Omental fat pad (tissue), 4 donors: ENCODE measurements around the gene RBBP7. TPM values are rescaled to one million over a fixed set of nuclear protein-coding genes. Genes with fewer than 3 reads are reported as not detected.

ENCODE experiments used
- ATAC-seq: fragments of 150-250 bp; one replicate; pipeline ENCODE4 v1.9.1; 2016; ENCODE audit warnings: mild to moderate bottlenecking, moderate library complexity; ENCODE audit not compliant: low FRiP score
- DNase-seq: peaks from one replicate; pipeline ENCODE4 v3.0.0-alpha.2; 2019; ENCODE audit warnings: low spot score
- total RNA-seq, 4 donors: library from RNA; depleted of rRNA; stranded (reverse); fragments of >200 nt; gene quantifications; one replicate each; pipeline ENCODE4 v1.1.0, GENCODE V29; 2016
- TF ChIP-seq, protein P1 (sequence below), 3 donors: fragments of 450-650 bp; IDR thresholded peaks; one replicate each; pipeline ENCODE4 v1.5.1; 2016 to 2017; ENCODE audit warnings: antibody characterized with exemption in 3 of 3, mild to moderate bottlenecking in 3 of 3, moderate library complexity in 2 of 3

The RBBP7 gene
- total RNA-seq, 4 donors from 2014 or later = 57.4 to 74.3 (median 70.9) TPM

DNA sequence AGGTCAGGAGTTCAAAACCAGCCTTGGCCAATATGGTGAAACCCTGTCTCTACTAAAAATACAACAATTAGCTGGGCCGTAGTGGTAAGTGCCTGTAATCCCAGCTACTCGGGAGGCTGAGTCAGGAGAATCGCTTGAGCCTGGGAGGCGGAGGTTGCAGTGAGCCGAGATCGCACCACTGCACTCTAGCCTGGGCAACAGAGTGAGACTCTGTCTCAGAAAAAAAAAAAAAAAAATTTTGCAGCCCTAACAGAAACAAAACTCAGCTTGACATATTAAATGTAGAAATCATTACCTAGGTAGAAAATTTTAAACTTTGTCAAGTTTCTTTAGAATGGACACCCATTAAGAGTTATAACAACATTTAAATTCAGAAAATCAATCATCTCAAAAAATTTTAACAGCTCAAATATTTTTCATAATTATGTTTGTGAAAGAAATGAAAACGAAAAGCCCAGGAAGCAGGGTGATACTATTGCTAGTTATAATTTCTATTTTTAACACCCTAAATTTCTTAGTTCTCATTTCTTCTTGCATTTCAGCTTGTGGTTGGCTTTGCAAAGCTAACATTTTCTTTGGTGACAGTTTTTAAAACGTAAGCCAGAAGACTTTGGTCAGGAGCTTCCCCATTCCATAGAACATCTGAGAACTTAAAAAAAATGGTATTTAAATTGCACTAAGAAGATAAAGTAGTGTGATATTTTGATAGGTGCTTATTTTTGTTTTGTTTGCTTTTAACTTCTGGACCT is 33.3 kb upstream of the RBBP7 start:
- ATAC-seq (no peak), DNase-seq (no peak)
- TF ChIP-seq, protein P1, sequence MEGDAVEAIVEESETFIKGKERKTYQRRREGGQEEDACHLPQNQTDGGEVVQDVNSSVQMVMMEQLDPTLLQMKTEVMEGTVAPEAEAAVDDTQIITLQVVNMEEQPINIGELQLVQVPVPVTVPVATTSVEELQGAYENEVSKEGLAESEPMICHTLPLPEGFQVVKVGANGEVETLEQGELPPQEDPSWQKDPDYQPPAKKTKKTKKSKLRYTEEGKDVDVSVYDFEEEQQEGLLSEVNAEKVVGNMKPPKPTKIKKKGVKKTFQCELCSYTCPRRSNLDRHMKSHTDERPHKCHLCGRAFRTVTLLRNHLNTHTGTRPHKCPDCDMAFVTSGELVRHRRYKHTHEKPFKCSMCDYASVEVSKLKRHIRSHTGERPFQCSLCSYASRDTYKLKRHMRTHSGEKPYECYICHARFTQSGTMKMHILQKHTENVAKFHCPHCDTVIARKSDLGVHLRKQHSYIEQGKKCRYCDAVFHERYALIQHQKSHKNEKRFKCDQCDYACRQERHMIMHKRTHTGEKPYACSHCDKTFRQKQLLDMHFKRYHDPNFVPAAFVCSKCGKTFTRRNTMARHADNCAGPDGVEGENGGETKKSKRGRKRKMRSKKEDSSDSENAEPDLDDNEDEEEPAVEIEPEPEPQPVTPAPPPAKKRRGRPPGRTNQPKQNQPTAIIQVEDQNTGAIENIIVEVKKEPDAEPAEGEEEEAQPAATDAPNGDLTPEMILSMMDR (IDR thresholded peaks at IDR 0.05) = no peak

DNA sequence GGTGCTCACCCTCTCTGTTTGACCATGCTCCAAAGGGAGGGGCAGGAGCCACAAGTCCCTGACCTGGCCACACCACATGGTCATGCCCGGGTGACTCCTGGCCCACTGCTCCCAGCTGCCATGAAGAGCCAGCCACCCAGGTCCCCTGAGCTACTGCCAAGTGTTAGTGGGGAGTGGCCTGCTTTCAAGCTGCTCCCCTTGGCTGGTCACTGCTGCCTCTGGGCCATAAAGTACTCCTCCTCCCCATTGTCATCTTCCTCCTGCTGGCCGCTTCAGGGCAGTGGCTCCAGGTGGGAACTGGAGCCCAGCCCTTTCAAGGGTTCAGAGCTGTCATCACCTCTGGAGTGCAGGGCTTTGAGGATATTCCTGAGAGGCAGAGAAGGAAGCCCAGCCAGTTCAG is 27.3 kb upstream of the RBBP7 start:
- no peak for ATAC-seq
- no peak for DNase-seq
- TF ChIP-seq, protein P1 (IDR thresholded peaks at IDR 0.05) = no peak

DNA sequence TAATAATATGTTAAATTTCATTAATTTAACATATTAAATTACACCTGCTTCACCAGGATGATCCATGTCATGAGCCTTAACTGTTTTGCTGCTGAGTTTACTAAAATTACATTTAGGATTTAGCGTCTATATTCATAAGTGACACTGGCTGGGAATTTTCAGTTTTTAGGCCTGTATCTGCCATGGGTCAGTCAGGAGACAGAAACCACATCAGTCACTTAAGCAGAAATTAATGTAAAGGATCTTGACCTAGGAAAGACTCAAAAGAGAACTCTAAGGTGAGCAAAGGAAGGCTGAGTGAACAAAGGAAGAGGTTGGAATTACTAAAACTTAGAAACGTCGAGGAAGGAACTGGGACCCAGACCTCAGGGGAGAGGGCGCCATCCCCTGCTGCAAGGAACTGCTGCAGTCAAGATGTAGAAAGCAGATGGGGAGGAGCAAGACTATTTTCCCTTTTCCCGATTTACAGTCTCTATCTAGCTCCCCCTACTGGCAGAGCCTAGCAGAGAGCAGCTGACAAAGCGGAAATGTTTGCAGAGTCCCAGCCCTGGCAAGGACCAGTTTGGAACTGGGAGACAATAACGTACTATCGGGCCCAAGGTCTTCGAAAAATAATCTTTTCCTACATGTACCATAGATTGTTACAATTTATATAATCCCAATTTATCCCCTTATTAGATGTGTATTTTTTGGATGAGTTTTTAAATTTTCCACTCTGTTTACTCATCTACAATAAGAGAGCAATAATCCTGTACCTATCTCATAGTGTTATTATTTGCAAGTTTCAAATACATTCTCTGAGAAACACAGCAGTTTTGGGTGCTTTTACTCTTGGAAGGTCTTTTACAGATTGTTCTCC is 22.6 kb upstream of the RBBP7 start:
- TF ChIP-seq, protein P1 (IDR thresholded peaks at IDR 0.05) = no peak
- peak; percentile 87 for ATAC-seq
- no peak for DNase-seq

DNA sequence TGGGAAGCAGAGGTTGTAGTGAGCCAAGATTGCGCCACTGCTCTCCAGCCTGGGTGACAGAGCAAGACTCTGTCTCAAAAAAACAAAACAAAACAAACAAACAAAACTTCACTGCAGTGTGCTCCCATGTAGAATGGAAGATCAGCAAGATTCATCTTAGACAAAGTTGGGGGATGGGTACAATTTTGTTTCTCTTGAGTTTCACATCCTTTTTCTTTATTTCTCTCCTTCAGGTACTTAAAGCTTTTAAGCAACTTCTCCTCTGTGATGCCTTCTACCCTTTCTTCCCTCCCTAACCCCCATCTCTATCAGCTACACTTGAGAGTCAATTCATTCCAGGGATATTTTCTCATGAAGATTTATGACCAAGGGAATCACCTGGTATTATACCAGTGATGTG is 15.5 kb upstream of the RBBP7 start:
- ATAC-seq (no peak), DNase-seq (no peak)
- TF ChIP-seq, protein P1 (IDR thresholded peaks at IDR 0.05) = no peak

DNA sequence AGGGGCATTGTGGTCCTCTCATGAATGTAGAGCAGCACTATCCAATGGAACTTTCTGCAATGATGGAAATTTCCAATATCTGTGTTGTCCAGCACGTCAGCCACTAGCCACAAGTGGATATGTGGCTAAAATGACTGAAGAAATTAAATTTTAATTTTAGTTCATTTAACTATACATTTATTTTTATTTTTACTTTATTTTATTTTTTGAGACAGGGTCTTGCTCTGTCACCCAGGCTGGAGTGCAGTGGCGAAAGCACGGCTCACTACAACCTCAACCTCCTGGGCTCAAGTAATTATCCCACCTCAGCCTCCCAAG is 13.3 kb upstream of the RBBP7 start:
- TF ChIP-seq, protein P1 (IDR thresholded peaks at IDR 0.05) = no peak
- DNase-seq (no peak), ATAC-seq (no peak)

DNA sequence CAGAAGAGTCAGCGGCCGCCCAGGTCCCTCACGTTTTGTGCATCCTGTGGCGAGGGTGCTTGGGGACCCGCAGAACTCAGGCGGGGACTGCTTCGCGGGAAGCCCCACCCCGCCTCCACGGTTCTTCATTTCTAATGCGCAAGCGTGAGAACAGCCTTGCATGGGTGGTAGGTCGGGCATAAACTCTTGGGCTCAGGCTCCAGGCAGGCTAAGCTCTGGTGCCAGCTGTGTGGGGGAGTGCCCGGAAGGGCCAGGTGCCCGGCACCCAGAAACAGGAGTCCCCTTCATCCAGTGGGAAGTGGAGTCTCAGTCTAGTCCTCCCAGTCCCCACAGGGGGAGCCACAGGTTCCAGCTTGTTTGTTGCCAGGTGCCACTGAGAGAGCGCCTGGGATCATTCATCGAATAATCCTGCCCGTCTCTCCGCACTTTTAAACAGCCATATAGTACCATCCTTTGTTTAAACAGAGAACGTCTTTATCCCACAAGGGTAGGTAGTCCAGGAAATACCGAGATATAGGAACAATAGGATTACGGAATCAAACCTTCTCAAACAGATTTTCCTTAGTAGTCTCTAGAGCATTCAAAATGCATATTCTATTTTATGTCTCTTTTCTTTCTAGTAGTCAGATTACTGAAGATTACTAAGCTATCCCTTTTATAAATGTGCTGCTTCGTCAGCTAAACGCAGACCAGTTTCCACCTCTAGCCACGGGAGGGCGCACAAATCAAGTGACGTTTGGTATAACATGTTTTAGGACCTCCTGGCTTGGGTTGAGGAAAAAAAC is 12.7 kb upstream of the RBBP7 start:
- TF ChIP-seq, protein P1 (IDR thresholded peaks at IDR 0.05) = no peak
- peak; percentile 44 for DNase-seq
- peak; percentile 69 for ATAC-seq
